Measurements from ENCODE around the gene ITPR1.

The ITPR1 gene

DNA sequence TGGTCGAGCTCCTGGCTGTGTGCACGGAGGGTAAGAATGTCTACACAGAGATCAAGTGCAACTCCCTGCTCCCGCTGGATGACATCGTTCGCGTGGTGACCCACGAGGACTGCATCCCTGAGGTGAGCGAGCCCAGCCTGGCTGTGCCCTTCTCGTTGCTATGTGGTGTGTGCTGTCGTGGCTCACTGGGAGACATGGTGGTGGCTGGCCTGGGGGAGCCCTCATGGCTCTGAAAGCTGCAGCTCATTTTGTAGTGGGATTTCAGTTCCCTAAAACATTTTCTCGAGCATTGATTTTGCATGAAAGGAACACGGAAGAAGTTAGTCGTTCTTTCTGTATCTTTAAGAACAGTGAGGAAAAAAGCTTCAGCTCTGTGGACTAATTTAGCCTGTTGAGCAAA lies 200.5 kb downstream of the ITPR1 start:
- DNase-seq, result no peak

- DNase-seq, result no peak
These were observed 202.7 kb downstream of the ITPR1 start for GRCh38 chr3:4695846-4696245.

DNA sequence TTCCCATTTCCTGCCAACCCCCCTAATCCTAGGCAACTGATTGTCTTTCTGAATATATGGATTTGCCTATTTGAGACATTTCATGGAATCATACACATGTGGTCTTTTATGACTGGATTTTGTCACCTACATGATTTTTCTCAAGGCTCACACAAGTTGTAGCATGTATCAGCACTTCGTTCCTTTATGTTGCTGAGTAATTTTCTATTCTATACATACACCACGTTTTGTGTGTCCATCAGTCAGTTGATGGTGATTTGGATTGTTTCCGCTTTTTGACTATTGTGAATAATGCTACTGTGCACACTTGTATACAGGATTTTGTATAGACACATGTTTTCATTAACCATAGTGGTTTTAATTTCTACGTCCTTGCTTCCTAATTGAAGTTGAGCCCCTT lies 203.1 kb downstream of the ITPR1 start:
- DNase-seq, result no peak

GRCh38 chr3:4698125-4698821 lies 205.1 kb downstream of the ITPR1 start:
- DNase-seq, result no peak

- no peak for DNase-seq
These were observed 209.9 kb downstream of the ITPR1 start for GRCh38 chr3:4703054-4703480.

- no peak for DNase-seq
These were observed 211.4 kb downstream of the ITPR1 start for GRCh38 chr3:4704552-4704951.

- DNase-seq, result no peak
These were observed 214.2 kb downstream of the ITPR1 start for GRCh38 chr3:4707324-4707723.

DNA sequence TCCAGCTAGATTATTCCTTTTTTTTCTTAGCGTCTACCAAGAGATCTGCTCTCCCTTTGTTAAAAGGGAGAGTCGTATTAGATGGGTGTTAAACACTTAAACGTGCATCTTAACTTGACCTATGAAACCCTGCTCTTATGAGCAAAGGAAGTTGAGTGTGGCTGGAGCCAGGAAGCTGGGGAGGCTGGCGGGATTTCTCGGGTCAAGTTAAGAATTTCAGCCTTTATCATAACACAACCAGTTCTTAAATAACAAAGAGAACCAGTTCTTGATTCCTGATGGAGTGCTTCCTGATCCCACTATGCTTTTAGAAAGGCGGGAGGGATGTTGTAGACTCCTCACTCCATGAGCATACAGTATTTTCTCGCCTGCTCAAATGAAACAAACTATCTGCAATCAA lies 215.1 kb downstream of the ITPR1 start:
- no peak for DNase-seq

- no peak for DNase-seq
These were observed 216.2 kb downstream of the ITPR1 start for GRCh38 chr3:4709341-4709740.

- DNase-seq, result no peak
These were observed 217.0 kb downstream of the ITPR1 start for GRCh38 chr3:4710191-4710590.

DNA sequence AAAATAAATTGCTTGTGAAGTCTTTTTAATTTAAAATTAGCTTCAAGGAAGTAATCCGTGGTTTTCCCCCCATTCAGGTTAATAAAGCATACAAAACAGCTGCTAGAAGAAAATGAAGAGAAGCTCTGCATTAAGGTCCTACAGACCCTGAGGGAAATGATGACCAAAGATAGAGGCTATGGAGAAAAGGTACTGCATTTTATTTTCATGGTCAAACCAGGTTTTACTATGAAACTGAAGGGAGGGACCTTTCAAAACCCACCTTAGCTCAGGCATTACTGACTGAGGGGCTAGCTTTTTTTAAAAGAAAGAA lies 218.5 kb downstream of the ITPR1 start:
- no peak for DNase-seq

- DNase-seq, result no peak
These were observed 219.0 kb downstream of the ITPR1 start for GRCh38 chr3:4712109-4712508.

DNA sequence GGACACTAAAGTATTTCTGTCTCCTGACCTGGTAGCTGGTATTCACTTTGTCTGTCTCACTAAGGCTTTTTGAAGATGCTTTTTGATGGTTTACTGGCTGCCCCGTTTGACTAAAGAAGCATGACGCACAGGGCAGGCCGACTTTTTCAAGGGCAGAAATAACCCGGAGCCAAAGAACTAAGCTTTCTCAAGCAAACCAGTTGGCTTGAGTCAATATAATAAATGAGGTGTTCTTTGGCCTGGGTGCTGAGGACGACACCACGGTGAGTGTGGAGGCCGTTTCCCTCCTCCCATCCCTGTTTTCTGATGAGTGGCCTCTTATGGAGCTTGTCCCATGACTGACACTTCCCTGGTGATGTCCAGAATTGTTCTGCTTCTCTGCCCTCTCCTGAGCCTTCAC lies 220.9 kb downstream of the ITPR1 start:
- DNase-seq, result no peak

GRCh38 chr3:4716266-4716665 lies 223.1 kb downstream of the ITPR1 start:
- no peak for DNase-seq

DNA sequence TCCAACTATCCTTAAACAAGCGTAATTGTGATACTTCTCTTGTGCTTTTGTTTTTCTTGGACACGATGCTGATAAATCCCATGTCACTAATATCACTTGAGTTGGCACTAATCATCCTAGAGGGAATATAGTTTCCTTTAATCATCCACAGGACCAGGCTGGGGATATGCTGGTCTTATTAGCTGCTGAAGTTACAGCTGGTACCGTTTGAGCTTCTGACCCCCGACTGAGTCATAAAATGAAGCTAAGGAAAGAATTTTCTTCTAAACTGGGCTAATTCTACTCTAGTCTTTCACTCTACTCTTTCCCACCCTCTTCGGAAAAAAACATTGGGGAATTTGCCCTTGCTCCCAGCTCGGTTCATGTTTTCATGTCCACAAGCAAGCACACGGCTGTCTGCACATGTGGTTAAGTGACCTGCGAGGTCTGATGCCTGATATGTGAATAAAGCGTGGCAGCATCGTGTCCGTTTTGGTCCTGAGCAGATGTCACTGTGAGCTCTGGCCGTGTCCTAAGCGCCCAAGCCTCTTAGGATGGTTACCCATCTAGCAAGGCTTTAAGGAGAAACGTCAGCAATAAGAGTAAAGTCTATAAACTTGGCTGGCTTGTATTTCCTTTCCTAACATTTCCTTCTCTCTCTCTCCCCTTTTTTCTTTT lies 223.7 kb downstream of the ITPR1 start:
- no peak for DNase-seq

- no peak for DNase-seq
These were observed 224.2 kb downstream of the ITPR1 start for GRCh38 chr3:4717363-4717740.

GRCh38 chr3:4718179-4718736 lies 225.1 kb downstream of the ITPR1 start:
- DNase-seq, result no peak

DNA sequence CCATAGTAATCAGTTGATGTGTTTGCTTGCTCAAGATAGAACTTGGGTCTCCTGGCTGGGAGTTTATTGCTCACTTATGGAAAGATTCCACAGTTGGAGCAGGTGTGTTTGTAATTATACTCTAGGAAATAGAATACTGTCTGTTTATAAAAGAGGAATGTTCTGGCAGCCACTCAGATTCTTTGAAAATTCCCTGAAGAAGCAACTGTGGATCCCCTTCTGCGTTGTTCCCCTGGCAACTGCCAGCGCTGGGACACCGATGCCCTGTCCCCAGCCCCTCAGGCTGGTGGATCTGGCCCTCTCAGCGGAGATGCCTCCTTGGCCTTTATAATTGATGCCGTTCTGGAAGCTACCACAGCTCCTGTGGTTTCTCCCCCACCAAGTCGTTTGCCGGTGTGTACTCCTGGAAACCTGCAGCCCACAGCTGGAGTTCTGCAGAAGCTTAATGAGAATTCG lies 225.9 kb downstream of the ITPR1 start:
- no peak for DNase-seq

GRCh38 chr3:4720316-4721075 lies 227.3 kb downstream of the ITPR1 start:
- peak in 1 of 2 experiments; percentile 16 for DNase-seq

- no peak for DNase-seq
These were observed 228.4 kb downstream of the ITPR1 start for GRCh38 chr3:4721511-4721911.

- DNase-seq, result no peak
These were observed 229.0 kb downstream of the ITPR1 start for GRCh38 chr3:4722103-4722502.

DNA sequence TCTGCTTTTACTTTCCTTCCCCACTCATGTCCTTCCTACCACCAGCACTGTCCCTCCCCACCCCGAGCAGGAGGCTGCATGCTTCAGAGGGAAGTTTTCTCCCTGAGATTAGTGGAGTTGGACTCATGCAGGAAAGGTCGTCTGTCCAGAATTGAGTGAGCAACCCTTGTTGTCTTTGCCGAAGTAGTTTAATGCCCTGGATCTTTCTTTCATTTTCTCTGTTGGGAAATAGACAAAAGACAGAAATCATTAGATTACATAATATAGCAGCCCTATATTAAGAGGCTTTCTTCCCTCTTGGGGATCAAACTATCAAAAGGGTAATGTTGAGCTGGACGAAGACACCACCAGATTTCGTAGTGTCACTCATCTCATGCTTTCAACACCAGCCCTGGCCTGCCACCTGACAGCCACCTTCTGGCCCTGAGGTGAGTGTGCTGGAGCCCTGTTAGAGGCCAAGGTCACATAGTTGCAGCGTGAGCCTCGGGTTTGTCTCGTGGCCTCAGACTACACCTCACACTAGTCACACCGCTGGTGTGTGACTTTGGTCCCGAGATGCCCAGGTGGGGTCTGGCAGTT lies 231.0 kb downstream of the ITPR1 start:
- DNase-seq, result no peak

DNA sequence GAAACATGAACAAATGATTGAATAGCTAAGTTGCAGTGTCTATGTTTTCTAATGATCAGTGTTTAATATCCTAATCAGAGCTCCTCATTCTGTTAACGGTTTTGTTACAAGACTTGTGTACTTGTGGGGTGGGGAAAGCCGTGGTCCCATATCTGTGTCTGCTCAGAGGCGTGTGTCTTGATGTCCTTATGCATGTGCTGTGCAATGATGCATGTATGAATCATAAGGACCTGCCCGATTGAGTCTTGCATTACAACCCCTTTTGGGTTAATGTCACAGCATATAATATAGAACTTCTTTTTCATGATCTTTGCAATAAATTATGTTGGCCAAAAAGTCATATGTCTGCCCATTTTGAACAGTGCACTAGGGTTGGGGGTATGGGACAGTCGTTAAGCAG lies 233.4 kb downstream of the ITPR1 start:
- DNase-seq, result no peak
